PC-3 (cell line): ENCODE measurements around the gene NR3C1. TPM values are rescaled to one million over a fixed set of nuclear protein-coding genes. Genes with fewer than 3 reads are reported as not detected.

ENCODE experiments used
- ATAC-seq: fragments of 200-7000 bp; cut with Tn5 transposase; 2 replicates; pipeline ENCODE4 v1.9.1; 2020; ENCODE audit warnings: mild to moderate bottlenecking, moderate library complexity
- BruUV-seq: library from RNA; stranded (reverse); fragments of 400-500 nt; replicated peaks from 2 replicates; lab custom pipeline; 2021; lab: Mats Ljungman, UMichigan
- CTCF ChIA-PET: fragments of 300-600 bp; sonication (Branson Sonifier 250); formaldehyde crosslinking; loops from one replicate; lab custom pipeline; 2022; ENCODE audit warnings: antibody characterized with exemption; lab: Charles Lee
- POLR2A ChIA-PET: fragments of 300-600 bp; sonication (Branson Sonifier 250); formaldehyde crosslinking; loops from one replicate; lab custom pipeline; 2022; ENCODE audit warnings: antibody characterized with exemption; ENCODE audit not compliant: unreplicated experiment; lab: Charles Lee
- DNase-seq: peaks from one replicate; pipeline ENCODE4 v3.0.0-alpha.2; 2015
- H2AFZ ChIP-seq: fragments of 300-600 bp; sonication (generic); 2 replicates; pipeline ENCODE4 v1.6.0; 2016; ENCODE audit warnings: antibody characterized with exemption, low read length
- H3F3A ChIP-seq: fragments of 300-600 bp; sonication (generic); one replicate; pipeline ENCODE4 v1.6.0; 2017; ENCODE audit warnings: antibody characterized with exemption, low read length, control low read depth, mild to moderate bottlenecking; ENCODE audit not compliant: unreplicated experiment
- H3K27ac ChIP-seq: fragments of 300-600 bp; sonication (generic); 2 replicates; pipeline ENCODE4 v1.5.1; 2016; ENCODE audit warnings: mild to moderate bottlenecking, low read length
- H3K27me3 ChIP-seq: fragments of 300-600 bp; sonication (generic); 2 replicates; pipeline ENCODE4 v1.6.1; 2016; ENCODE audit warnings: low read length, mixed read lengths
- H3K36me3 ChIP-seq: fragments of 300-600 bp; sonication (generic); 2 replicates; pipeline ENCODE4 v1.6.1; 2016; ENCODE audit warnings: low read depth, mixed run types, low read length, mixed read lengths
- H3K4me1 ChIP-seq: fragments of 300-600 bp; sonication (generic); 2 replicates; pipeline ENCODE4 v1.5.1; 2016; ENCODE audit warnings: low read length; ENCODE audit not compliant: insufficient read depth
- H3K4me2 ChIP-seq: fragments of 300-600 bp; sonication (generic); 2 replicates; pipeline ENCODE4 v1.6.0; 2016; ENCODE audit warnings: low read length
- H3K4me3 ChIP-seq: fragments of 300-600 bp; sonication (generic); 2 replicates; pipeline ENCODE4 v1.5.1; 2016; ENCODE audit warnings: mild to moderate bottlenecking, low read length, mixed read lengths
- H3K79me2 ChIP-seq: fragments of 300-600 bp; sonication (generic); 2 replicates; pipeline ENCODE4 v1.6.1; 2017; ENCODE audit warnings: low read length, mixed read lengths
- H3K9ac ChIP-seq: fragments of 300-600 bp; sonication (generic); 2 replicates; pipeline ENCODE4 v1.6.0; 2016; ENCODE audit warnings: mild to moderate bottlenecking, low read length
- H3K9me2 ChIP-seq: fragments of 300-600 bp; sonication (generic); replicated peaks from 2 replicates; pipeline ENCODE4 v1.6.1; 2016; ENCODE audit warnings: mixed run types, low read length, mixed read lengths
- H3K9me3 ChIP-seq: fragments of 300-600 bp; sonication (generic); 2 replicates; pipeline ENCODE4 v1.6.1; 2016; ENCODE audit warnings: low read length, mixed read lengths
- H4K20me1 ChIP-seq: fragments of 300-600 bp; sonication (generic); 2 replicates; pipeline ENCODE4 v1.6.1; 2016; ENCODE audit warnings: low read length, mixed read lengths
- CTCF ChIP-seq: fragments of 300-600 bp; sonication (generic); conservative IDR thresholded peaks from 2 replicates; pipeline ENCODE4 v1.5.1; 2017; ENCODE audit warnings: antibody characterized with exemption, low read depth, mild to moderate bottlenecking, low read length
- EZH2 ChIP-seq: fragments of 300-600 bp; sonication (generic); IDR thresholded peaks from one replicate; pipeline ENCODE4 v1.6.1; 2017; ENCODE audit warnings: antibody characterized with exemption, mild to moderate bottlenecking, low read length; ENCODE audit not compliant: unreplicated experiment
- EZH2phosphoT487 ChIP-seq: fragments of 300-600 bp; sonication (generic); IDR thresholded peaks from 2 replicates; pipeline ENCODE4 v1.6.1; 2018; ENCODE audit warnings: mild to moderate bottlenecking, antibody characterized with exemption, low read length, borderline replicate concordance
- intact Hi-C: fragments of 100-400 bp; cut with micrococcal nuclease; formaldehyde crosslinking; loops from 2 replicates; pipeline ENCODE4 v1.9.0; 2023
- total RNA-seq: library from RNA; depleted of rRNA; stranded (reverse); fragments of >200 nt; gene quantifications from 2 replicates; pipeline ENCODE4 v1.2.3, GENCODE V29; 2014

Gene NR3C1
- total RNA-seq, 1 experiment from 2014 or later = 13.0 TPM

- H4K20me1 ChIP-seq = no peaks in the 10 kb centered on the region
- no peak overlapping the region for H3K4me2 ChIP-seq
- TF ChIP-seq CTCF (no peak), EZH2phosphoT487 (no peak), EZH2 (no peak)
- ChIA-PET CTCF (no interaction called here), POLR2A (no interaction called here)
- BruUV-seq = no TSS peak
- no peak overlapping the region for H3K27ac ChIP-seq
- peaks cover 10% of the 10 kb centered on the region; the same call in 1 of the 2 replicates for H3K4me1 ChIP-seq
- no peaks in the 10 kb centered on the region for H3K27me3 ChIP-seq
- H3K36me3 ChIP-seq = no peaks in the 10 kb centered on the region
- no peaks in the 10 kb centered on the region for H3K79me2 ChIP-seq
- H3K9ac ChIP-seq = no peak overlapping the region
- H3F3A ChIP-seq = no peaks in the 10 kb centered on the region
- DNase-seq = no peak
- no peak overlapping the region for H2AFZ ChIP-seq
- H3K9me2 ChIP-seq = no peaks in the 10 kb centered on the region
- no peak overlapping the region for H3K4me3 ChIP-seq
- H3K9me3 ChIP-seq = no peaks in the 10 kb centered on the region
- no peak for ATAC-seq
- intact Hi-C loops = no loop called here
Measured at GRCh38 chr5:143435210-143435657, 31.7 kb upstream of the NR3C1 start.

GRCh38 chr5:143434261-143435209 is 31.0 kb upstream of the NR3C1 start:
- Histone ChIP-seq H3K4me3 (no peak overlapping the region), H3K4me2 (no peak overlapping the region), H4K20me1 (no peaks in the 10 kb centered on the region), H3K27me3 (no peaks in the 10 kb centered on the region), H2AFZ (no peak overlapping the region), H3K27ac (no peak overlapping the region), H3K4me1 (peaks cover 10% of the 10 kb centered on the region; the same call in 1 of the 2 replicates), H3K9me3 (no peaks in the 10 kb centered on the region), H3K9me2 (no peaks in the 10 kb centered on the region), H3K9ac (no peak overlapping the region), H3K36me3 (no peaks in the 10 kb centered on the region), H3K79me2 (no peaks in the 10 kb centered on the region), H3F3A (no peaks in the 10 kb centered on the region)
- no TSS peak for BruUV-seq
- DNase-seq = no peak
- ChIA-PET CTCF (no interaction called here), POLR2A (no interaction called here)
- intact Hi-C loops = no loop called here
- no peak for ATAC-seq
- TF ChIP-seq EZH2 (no peak), EZH2phosphoT487 (no peak), CTCF (no peak)

GRCh38 chr5:143433670-143434069 is 30.2 kb upstream of the NR3C1 start:
- Histone ChIP-seq H3K27me3 (no peaks in the 10 kb centered on the region), H3K79me2 (no peaks in the 10 kb centered on the region), H3K27ac (no peak overlapping the region), H3F3A (no peaks in the 10 kb centered on the region), H3K9me3 (no peaks in the 10 kb centered on the region), H3K9me2 (no peaks in the 10 kb centered on the region), H3K4me2 (no peak overlapping the region), H3K36me3 (no peaks in the 10 kb centered on the region), H3K9ac (no peak overlapping the region), H4K20me1 (no peaks in the 10 kb centered on the region), H3K4me1 (peaks cover 10% of the 10 kb centered on the region; the same call in 1 of the 2 replicates), H2AFZ (no peak overlapping the region), H3K4me3 (no peak overlapping the region)
- ATAC-seq = no peak
- intact Hi-C loops = no loop called here
- CTCF ChIA-PET = no interaction called here
- POLR2A ChIA-PET = no interaction called here
- BruUV-seq = no TSS peak
- no peak for DNase-seq
- TF ChIP-seq EZH2 = no peak
- no peak for TF ChIP-seq EZH2phosphoT487
- no peak for TF ChIP-seq CTCF
